DMS79 treated with DMSO at 0.1 percent for 48 hours (cell line): ENCODE results near the gene SLC34A2.
A peak's percentile ranks its signal among the peaks of the same experiment; 100 is the strongest.
"Not testable (repeated sequence)": the region's sequence is repeated elsewhere in the genome, so short reads cannot be mapped to it uniquely, and the experiment has no call there.

ENCODE experiments used
- DNase-seq: peaks from one replicate; lab custom pipeline; 2025; lab: John Stamatoyannopoulos, UW

The SLC34A2 gene, protein sequence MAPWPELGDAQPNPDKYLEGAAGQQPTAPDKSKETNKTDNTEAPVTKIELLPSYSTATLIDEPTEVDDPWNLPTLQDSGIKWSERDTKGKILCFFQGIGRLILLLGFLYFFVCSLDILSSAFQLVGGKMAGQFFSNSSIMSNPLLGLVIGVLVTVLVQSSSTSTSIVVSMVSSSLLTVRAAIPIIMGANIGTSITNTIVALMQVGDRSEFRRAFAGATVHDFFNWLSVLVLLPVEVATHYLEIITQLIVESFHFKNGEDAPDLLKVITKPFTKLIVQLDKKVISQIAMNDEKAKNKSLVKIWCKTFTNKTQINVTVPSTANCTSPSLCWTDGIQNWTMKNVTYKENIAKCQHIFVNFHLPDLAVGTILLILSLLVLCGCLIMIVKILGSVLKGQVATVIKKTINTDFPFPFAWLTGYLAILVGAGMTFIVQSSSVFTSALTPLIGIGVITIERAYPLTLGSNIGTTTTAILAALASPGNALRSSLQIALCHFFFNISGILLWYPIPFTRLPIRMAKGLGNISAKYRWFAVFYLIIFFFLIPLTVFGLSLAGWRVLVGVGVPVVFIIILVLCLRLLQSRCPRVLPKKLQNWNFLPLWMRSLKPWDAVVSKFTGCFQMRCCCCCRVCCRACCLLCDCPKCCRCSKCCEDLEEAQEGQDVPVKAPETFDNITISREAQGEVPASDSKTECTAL

DNA sequence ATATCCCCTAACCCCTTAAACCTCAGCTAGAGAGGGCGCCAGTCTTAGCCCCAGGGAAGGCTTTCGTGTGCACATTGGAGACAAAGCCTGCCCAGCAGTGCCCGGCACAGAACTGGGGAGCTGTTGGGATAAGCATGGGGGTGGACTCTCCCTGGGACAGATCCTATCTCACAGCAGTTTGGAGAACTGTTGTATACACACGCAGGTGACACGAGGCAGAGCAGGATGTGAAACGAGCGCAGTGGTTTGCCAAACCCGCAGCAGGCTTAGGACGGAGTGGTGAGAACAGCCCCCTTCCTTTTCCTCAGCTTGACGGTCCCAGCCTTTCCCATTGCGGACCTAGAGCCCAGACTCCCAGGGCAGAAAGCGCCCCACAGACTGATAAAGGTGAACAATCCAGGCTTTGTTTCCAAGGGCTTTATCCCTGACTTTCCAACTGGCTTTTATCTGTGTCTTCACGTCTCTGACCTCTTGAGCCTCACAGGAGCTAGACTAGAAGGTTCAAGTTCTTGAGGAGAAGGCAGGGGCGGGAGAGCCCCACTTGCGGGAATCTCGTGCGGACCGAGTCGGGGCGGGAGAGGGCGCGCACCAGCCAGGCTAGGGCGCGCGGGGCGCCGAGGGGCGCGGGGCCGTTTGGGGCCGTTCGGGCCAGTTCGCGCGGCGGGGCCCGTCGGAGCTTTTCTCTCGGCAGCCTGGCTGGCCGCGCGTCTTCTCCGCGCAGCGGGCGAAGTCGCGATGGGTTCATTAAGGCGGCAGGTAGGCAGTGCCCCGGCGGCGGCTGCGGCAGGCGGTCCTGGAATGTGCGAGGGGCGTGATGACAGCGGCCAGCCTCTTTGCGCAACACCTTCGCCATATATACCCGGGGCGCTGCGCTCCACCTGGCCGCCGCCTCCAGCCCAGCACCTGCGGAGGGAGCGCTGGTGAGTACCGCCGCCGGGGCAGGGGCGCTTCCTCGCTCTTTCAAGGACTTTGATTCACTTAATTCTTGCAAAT, at the start of gene SLC34A2:
SLC34A2 (plus strand) TSS at position 881 of the 993 bp plus-strand sequence. CDS start 6,650 bp downstream, outside the sequence.
- peak; percentile 43 for DNase-seq

DNA sequence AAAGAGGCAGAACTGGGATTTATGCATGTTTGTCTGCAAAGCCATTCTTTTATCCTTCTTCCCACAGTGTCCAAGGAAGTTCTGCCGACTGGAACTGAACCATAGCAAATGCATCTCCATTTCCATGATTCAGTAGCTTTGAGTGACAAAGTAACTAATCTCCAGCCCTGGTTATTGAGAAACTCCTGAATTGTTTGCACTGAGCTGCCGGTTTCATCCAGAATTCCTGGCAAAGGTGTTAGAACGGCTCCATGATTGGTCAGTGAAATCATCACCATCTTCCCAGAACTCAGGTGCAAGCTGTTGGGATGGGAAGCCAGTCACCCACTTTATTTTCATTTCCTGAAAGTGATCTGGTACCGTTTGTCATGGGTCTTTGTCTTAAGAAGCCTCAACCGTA, 47.0 kb upstream of the SLC34A2 start:
- DNase-seq = no peak

DNA sequence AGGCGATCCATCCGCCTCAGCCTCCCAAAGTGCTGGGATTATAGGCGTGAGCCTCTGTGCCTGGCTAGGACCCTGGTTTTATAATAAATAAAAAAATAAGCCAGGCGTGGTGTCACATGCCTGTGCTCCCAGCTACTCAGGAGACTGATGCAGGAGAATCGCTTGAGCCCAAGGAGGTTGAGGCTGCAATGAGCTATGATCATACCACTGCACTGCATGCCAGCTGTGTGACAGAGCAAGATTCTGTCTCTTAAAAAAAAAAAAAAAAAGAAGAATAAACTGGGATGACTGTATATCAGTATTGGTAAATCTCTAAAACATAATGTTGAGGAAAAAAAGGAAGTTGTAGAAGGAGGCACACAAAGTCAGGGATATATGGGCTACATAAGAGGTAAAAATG, 45.7 kb upstream of the SLC34A2 start:
- DNase-seq = no peak

DNA sequence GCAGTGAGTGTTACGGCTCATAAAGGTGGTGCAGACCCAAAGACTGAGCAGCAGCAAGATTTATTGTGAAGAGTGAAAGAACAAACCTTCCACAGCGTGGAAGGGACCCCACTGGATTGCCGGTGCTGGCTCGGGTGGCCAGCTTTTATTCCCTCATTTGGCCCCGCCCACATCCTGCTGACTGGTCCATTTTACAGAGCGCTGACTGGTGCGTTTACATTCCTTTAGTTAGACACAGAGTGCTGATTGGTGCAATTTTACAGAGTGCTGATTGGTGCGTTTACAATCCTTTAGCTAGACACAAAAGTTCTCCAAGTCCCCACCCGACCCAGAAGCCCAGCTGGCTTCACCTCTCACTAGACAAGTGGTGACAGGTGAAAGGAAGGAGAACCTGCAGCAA, 42.0 kb upstream of the SLC34A2 start:
- not testable (repeated sequence) for DNase-seq

DNA sequence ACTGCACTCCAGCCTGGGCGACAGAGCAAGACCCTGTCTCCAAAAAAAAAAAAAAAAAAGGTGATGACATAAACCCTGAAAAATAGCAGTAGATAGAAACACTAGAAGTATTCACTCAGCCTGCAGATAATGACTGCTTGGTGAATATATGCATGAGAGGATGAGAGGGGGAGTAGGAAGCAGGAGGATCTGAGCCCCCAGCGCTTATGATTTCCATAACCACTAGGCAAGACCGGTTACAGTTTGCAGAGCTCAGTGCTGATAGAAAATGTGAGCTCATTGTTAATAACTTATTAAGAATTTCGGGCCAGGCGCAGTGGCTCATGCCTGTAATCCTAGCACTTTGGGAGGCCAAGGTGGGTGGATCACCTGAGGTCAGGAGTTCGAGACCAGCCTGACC, 40.8 kb upstream of the SLC34A2 start:
- no peak for DNase-seq

DNA sequence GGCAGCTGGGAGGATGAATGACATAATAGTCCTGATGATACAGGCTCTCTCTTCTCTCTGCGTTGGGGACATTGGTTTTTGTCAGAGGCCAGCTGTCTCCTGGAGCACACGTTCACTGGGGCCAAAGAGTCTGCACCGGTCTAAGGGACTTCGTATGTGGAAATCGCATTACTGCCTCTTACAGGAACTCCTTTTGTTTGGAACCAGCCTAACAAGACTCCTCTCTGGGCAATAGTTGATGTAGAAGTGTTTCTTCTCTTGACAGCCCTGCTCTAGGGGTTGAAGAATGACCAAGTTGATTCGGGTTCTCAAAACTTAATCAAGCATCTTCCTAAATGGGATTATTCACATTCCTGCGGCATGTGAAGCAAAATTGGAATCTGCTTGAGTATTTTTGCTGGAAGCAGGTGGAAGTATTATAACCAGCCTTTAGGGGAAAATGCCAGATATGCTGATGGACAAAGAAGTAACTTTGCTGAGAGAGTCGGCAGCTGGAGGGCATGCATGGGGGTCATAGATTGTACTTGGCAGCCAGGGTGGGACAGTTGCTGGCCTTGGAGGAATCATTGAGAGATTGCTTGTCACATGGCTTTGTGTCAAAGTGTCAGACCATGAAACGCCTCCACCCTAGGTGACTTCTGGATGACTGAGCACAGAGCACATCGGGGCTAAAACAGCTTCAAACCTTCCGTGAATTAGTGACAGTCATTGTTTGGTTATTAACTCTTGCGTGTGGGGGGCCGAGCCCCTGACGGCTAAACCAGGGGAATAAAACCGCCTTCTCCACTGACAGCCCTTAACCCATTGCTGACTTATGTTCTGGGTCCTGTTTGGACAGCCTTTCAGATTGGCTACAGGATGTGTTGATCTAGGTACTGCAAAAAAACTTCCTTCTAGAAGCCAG, 34.4 kb upstream of the SLC34A2 start:
- DNase-seq = peak; percentile 4

DNA sequence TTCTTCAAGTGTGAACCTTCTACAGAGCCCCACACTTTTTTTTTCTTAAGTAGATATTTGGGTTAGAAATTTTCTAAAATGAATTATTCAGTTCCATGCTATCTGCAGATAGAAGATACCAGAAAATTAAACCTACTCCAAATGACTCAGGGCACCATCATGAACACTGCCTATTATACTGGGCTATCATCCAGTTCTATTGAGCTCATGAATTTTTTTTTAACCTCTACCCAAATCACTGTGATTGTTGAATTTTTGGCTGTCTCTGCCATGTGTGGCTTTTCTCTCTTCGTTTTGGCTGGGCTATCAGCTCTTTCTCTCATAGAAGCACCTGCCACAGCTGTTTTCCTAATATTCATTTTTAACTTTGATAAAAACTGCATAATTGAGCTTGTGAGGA, 31.0 kb upstream of the SLC34A2 start:
- no peak for DNase-seq

DNA sequence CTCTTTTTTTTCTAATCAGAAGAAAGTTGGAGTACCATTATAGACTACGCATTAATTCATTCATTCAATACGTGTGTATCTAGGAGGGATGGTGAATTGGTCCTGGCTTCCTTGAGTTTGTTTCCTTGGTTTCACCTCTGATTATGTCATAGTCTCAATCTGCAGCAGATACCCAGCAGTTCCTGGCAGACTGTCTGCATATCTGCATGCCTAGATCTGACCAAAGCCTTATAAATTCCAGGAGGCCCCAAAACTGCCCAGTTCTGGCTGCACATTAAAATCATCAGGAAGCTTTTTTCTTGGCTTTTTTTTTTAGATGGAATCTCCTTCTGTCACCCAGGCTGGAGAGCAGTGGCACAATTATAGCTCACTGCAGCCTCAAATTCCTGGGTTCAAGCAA, 27.2 kb upstream of the SLC34A2 start:
- DNase-seq = no peak

DNA sequence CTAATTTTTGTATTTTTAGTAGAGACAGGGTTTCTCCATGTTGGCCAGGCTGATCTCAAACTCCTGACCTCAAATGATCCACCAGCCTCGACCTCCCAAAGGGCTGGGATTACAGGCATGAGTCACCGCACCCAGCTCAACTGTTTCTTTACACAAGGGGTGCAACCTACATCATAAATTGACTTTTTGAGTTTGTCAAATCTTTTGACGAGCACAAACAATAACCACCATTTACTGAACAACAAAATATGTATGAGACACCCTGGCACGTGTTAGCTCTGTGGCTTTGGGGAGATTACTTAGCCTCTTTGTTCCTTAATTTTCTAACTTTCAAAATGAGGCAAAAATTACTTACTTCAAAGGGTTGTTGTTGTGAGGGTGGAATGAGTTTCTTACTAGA, 23.5 kb upstream of the SLC34A2 start:
- no peak for DNase-seq

DNA sequence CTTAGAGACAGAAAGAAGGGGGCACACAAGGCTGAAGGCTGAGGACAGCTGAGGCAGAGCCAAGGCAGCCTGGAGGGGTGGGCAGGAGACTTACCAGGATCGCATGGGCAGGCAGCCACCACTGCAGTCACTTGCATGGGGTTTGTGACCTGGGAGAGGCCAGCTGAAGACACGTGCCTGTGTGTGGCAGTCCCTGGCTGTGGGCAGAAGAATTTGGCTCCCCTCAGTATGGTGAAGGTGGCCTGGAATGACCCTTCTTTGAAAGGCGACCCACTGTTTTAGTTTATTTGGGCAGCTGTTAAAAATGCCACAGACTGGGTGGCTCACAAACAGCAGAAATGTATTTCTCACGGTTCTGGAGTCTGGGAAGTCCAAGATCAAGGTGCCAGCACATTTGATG, 22.1 kb upstream of the SLC34A2 start:
- no peak for DNase-seq

DNA sequence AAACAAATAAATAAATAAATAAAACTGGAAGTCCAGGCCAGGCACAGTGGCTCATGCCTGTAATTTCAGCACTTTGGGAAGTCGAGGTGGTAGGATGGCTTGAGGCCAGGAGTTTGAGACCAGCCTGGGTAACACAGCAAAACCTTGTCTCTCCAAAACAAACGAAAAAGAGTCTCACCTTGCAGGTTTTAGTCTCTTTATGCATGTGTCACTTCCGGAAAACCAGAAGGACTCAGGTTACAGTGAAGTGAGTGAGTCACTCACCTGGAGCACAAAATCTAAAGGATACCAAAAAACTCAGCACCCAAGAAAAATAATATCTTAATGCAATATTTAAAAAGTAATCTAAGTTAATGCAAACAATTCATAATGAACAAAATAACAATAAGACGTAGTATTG, 20.1 kb upstream of the SLC34A2 start:
- no peak for DNase-seq

DNA sequence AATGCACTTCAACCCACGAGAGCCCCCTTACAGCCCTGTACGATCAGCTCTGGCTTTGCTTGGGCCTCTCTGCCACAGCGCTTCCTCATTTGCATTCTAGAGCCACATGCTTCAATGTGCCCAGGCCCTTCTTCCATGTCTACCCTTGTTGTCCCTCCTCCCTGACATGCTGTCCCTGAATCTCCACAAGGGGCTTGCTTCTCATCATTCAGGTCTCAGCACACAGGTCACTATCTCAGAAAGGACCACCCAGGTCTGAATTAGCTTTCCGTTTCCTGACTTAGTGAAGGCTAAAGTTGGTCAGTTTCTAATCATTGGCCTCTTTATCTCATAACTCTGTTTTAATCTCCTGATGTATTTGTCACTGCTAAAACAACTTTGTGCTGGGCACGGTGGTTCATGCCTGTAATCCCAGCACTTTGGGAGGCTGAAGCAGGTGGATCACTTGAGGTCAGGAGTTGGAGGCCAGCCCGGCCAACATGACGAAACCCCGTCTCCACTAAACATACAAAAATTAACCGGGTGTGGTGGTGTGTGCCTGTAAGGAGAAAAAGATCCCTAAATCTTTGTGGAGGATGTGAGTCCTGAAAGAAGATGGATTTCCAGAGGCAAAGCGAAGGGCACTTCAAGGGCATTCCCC, 17.9 kb upstream of the SLC34A2 start:
- no peak for DNase-seq

DNA sequence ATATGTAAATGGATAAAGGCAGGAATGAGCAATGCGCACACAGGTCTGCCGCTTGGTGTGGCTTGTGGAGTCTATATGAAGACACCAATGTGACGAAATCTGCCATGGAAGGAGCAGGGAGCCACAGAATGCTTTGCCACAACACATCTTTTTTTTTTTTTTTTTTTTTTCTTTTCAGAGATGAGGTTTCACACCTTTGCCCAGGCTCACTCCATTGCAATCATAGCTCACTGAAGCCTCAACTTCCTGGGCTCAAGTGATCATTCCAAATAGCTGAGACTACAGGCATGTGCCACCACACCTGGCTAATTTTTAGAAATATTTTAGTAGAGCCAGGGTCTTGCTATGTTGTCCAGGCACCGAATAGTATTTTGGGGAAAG, 17.4 kb upstream of the SLC34A2 start:
- no peak for DNase-seq

DNA sequence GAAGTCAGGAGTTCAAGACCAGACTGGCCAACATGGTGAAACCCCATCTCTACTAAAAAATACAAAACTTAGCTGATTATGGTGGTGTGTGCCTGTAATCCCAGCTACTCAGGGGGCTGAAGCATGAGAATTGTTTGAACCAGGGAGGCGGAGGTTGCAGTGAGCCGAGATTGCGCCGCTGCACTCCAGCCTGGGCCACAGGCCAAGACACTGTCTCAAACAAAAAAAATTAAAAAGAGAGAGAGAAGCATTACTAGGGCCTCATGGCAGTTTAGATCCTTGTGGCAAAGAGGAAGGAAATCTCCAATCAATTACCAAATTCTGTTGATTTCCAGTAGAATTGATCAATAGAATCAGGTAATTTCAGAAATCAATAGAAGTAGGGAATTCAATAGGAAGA, 16.8 kb upstream of the SLC34A2 start:
- DNase-seq = peak; percentile 30

DNA sequence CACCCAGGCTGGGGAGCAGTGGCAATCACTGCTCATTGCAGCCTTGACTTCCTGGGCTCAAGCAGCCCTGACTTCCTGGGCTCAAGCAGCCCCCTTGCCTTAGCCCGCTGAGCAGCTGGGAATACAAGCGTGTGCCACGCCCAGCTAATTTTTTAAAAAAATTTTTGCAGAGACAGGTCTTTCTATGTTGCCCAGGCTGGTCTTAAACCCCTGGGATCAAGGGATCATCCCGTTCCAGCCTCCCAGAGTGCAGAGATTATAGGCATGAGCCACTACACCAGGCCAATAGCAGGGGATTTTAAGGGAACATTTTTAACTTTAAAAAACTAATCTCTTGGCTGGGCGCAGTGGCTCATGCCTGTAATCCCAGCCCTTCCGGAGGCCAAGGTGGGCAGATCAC, 5.3 kb upstream of the SLC34A2 start:
- no peak for DNase-seq

DNA sequence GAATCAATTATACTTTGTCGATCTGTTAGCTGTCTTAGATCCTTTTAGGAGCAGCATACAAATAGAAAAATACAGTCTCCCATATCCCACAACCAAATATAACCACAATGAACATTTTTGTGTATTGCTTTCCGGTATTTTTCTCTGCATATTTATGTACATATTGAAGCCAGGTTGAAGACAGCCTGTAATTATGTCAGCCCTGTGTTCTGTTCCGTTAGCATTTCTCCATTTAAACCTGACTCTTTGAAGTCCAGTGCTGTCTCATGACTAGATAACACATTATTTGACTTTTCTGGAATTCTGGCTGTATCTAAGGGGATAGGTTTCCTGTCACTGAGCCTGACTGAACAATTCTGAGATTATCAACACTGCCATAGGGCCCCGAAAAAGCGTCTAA, 4.0 kb upstream of the SLC34A2 start:
- no peak for DNase-seq

DNA sequence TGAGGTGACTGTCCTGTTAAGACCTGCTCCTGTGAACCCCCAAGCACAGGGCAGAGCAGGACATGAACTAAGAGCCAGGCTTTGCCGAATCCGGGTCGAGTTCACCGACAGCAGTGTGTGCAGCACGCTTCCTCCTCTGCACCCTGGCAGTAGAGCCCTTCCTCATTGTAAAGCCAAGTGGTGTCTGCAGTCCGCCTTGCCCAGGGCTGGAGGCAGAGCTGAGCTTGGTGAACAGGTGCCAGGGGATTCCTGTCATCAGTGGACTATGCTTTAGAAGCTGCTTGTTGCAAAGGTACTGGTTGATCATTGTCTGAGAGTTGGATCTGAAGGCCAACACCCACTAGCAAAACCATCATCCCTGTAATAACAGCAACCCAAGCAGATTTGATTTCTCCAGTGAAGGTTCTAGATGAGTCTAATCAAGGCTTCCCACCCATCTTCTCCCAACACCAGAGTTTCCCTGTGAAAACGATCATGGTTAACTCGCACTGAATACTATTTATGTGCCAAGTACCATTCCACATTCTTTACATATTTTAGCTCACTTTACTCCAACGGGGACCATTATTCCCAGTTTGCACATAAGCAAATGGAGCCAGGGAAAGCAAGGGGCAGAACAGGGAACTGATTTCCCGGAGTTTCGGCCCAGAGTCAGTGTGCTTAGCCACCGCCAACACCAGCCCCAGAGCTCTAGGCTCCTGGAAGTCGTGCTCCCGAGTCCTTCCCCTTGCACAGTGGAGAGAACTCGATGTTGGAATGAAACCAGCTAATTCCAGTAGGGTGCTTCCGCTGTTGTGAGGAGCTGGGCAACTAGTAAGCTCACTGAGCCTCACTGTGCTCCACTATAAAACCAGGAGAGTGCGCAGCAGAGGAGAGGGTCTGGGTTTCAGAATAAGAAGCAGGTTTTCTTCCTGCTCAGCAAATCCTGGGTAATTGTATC, 1.4 kb upstream of the SLC34A2 start:
- DNase-seq = no peak

DNA sequence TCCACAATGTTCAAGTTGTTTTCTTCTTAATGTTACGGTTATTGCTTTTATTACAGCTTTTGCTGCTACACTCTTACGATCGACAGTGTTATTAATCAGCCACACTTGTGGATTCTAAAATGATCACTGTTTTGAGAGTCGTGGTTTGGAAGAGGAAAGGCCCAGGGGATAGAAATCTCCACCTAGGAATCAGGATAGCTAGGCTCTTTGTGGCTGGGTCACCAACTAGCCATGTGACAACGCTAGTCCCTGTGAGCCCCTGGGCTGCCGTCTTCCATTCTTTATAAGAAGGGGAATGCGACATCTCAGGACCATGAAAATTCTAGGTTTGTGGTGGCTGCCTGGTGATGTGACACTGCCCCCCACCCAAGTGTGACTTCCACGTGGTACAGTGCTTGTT, 380 bp downstream of the SLC34A2 start:
- peak; percentile 33 for DNase-seq

DNA sequence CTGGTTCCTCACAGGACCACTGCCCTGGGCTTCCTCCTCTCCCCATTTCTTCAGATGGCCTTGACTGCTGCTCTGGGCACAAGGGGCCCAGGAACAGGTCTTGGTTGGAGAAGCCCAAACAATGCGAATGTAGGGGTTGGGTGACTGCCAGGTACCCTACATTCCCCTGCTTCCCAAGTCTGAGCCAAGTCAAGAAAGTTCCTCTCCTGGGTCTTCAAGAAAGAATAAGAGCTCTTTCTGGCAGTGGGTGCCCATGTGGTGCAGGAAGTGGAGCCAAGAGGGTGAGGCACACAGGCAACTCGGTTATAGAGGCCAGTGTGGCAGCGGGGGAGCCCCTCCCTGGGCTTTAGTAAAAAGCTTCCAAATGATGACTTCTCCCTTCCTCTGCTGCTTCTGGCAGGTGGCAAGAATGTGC, 2.7 kb downstream of the SLC34A2 start:
- DNase-seq = no peak

DNA sequence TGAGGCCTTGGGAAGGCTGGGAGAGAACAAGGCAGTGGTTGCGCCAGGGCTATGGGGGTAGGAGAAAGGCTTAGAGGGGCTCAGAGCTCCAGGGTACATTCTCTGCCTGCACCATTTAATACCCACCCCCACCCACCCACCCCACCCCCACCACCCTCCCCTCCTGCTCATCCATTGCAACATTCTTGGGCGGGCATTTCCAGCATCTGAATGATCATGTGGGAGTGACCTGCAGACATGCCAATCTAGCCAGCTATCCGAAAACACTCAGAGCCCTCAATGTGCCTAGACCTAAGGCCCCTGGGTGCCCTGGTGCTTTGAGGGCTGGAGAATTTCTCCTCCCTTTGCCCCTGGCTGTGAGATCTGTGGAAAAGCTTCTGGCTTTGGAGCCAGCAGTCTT, 3.1 kb downstream of the SLC34A2 start:
- no peak for DNase-seq
